ES-I3 (cell line): Measurements from ENCODE around the gene OXNAD1.

Experiments
- H3K36me3 ChIP-seq: 2 replicates; pipeline ENCODE4 v1.6.1; 2013; ENCODE audit warnings: mild to moderate bottlenecking, low read length, control low read depth, moderate library complexity; ENCODE audit not compliant: insufficient read depth
- H3K4me1 ChIP-seq: 2 replicates; pipeline ENCODE4 v1.6.1; 2013; ENCODE audit warnings: mild to moderate bottlenecking, control low read depth, low read length; ENCODE audit not compliant: insufficient read depth
- H3K9ac ChIP-seq: 2 replicates; pipeline ENCODE4 v1.6.1; 2013; ENCODE audit warnings: low read depth, mild to moderate bottlenecking, low read length, moderate library complexity
- H3K9me3 ChIP-seq: 2 replicates; pipeline ENCODE4 v1.6.1; 2013; ENCODE audit warnings: mild to moderate bottlenecking, low read length, moderate library complexity; ENCODE audit not compliant: control insufficient read depth, insufficient read depth

OXNAD1 gene

DNA sequence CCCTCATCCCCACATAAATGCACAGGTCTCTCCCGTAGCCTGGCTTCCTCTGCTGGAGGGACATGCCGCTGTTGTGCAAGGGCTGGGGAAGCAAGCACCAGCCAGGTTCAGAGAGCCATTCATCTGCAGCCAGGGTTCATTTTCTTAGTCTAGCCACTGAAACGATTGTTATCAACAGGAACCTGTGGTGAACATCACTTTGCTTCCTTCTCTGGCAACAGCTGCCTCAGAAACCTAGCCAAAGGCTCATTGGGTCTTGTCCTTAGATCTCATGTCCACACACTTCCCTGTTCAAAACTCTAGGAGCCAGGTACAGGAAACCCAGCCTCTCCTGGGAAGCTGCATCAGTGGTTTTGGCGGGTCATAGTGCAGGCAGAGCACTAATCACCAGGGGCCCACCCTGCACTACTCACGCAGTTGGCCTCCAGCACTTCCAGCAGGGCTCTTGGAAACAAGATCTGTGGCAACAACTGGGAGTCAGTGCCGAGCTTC, 47.0 kb downstream of the OXNAD1 start:
- H3K9me3 ChIP-seq: no peaks in the 10 kb centered on the region
- no peak overlapping the region for H3K9ac ChIP-seq
- no peaks in the 10 kb centered on the region; the same call in none of the 2 replicates for H3K36me3 ChIP-seq
- H3K4me1 ChIP-seq: peaks cover 5% of the 10 kb centered on the region; the same call in 1 of the 2 replicates

DNA sequence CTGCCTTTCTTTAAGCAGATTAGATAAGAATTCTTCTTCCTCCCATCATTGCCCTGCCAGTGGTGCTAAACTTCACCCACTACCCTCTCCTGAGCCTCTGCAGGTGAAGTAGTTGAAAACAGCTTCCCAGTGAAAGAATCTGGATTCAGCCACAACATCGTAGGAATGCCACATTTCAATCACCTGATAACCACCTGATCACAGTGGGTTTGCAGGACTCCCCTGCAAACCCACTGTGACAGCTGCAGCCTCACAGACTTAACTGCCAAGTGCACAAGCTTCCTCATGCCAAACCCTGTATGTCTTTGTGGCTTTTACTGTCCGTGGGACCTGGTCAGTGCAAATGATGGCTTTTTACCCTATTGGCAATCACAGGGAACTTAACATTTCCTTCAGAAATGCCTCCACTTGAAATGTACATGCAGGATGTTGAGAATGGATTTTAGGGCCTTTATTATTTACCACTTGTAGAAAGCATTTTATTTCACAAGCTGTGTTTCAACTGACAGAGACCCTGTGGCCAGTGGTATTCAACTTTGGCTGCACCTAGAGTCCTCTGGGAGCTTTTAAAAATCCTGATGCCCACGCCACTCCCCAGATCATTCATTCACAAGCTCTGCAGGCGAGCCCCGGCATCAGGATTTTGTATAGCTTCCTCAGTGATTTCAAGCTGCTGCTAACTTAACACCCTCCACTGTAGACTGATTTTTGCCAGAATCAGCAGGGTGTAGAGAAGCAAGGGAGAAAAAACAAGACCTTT, 49.1 kb downstream of the OXNAD1 start:
- H3K36me3 ChIP-seq: no peaks in the 10 kb centered on the region; the same call in none of the 2 replicates
- H3K4me1 ChIP-seq: peaks cover 5% of the 10 kb centered on the region; the same call in 1 of the 2 replicates
- H3K9me3 ChIP-seq: no peaks in the 10 kb centered on the region
- H3K9ac ChIP-seq: no peak overlapping the region

DNA sequence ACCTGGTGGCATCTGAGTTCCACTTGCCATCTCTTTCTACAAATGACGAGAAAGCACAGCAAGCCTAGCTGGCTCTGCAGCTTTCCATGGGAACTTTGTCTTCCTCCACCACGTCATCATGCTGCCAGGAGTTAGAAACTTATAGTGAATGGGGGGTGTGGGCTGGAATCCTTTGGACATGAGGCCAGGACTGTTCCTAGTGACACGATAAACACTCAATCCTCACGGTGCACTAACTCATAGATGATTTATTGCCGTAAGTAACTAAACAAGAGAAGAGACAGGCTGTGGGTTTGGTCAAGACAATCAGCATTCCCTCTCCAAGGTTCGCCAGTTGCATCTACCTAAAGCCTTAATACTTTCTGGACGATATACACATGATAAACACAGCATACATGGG, 50.6 kb downstream of the OXNAD1 start:
- no peak overlapping the region for H3K9ac ChIP-seq
- H3K36me3 ChIP-seq: peaks cover 6% of the 10 kb centered on the region
- H3K4me1 ChIP-seq: no peaks in the 10 kb centered on the region
- H3K9me3 ChIP-seq: no peaks in the 10 kb centered on the region

DNA sequence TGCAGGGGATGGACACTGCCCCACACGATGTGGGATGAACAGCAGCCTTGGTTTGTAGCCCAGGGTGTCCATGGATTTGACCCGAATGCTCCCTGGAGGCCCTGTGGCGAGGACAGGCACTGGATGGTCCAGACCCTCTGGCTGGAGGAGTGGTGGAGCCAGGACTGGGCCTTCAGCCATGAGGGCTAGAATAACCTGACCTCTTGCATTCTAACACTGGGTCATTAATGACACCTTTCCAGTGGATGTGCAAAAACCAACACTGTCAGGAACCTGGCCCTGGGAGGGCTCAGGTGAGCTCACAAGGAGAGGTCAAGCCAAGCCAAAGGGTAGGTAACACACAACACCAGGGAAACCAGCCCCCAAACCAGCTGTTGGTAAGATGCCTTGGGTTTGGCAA, 51.4 kb downstream of the OXNAD1 start:
- H3K36me3 ChIP-seq: peaks cover 6% of the 10 kb centered on the region
- no peaks in the 10 kb centered on the region for H3K9me3 ChIP-seq
- no peak overlapping the region for H3K9ac ChIP-seq
- no peaks in the 10 kb centered on the region for H3K4me1 ChIP-seq

DNA sequence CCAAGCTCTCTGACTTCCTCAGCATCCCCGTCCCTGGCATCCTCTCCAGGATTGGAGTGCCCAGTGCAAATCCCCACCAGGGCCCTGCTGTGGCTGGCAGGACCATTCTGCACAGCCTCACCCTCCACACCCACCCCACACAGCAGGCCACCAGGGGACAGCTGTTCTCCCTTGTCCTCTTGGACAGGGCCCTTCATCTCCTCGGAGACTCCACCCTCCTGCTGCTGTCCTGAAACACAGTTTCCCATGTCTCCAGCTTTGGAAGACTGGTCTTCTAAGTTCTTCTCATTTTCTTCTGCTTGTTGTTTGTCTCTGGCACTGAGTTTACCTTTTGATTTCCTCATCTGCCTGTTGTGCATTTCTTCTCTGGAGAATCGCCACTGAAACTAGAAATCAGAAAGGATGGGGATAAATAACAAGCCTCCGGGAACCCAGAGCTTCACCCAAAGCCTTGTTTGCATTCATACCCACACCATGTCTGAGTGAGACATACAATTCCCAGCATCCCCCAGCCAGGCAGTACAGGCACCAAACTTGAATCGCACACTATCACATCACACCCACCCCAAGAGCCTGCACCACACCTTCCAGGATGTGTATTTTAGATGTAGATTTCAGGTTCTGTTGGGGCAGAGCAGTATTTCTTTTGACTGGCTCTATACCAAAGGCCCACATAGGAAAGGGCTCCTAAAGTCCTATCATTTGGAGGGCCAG, 52.0 kb downstream of the OXNAD1 start:
- Histone ChIP-seq H3K36me3 (peaks cover 6% of the 10 kb centered on the region), H3K9me3 (no peaks in the 10 kb centered on the region), H3K9ac (no peak overlapping the region), H3K4me1 (no peaks in the 10 kb centered on the region)

DNA sequence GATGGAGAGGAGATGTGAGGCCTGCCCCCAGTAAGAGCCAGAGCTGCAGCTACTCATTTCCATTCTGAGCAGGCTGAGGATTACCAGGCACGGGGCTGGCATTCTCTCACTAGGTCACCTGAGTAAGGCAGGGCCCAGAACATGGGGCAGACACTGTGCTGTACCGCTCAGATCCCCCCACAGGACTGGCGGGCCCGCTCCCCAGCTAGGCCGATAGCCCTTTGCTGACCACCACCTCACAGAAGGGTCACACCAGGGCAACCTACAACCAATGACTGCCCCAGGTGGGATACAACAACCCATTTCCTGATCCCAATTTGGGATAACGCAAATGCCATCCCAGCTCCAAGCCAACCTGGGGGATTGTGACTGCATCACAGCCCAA, 52.5 kb downstream of the OXNAD1 start:
- peaks cover 6% of the 10 kb centered on the region for H3K36me3 ChIP-seq

DNA sequence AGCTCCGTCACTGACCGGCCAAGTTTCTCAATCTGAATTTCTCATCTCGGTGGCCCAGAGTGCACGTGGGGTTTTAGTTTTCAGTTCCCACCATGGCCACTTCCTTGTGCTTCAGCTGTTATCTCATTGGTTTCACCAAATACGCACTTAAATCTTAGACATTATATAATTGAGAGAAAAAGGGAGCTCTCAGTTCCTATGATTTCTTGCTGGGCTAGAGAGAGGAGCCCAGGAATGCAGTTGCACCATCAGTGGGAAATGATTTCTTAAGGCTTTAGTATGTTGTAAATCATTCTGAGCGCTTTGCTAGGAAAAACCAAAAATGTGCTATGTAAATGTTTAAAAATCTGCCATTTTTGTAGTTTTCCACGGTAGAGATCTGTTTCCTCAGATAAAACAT, 53.2 kb downstream of the OXNAD1 start:
- H3K36me3 ChIP-seq: peaks cover 6% of the 10 kb centered on the region
- H3K9ac ChIP-seq: no peak overlapping the region
- no peaks in the 10 kb centered on the region for H3K9me3 ChIP-seq
- H3K4me1 ChIP-seq: no peaks in the 10 kb centered on the region

More for the DNA sequence above, 52.5 kb downstream of the OXNAD1 start:
- Histone ChIP-seq H3K4me1 (no peaks in the 10 kb centered on the region), H3K9me3 (no peaks in the 10 kb centered on the region), H3K9ac (no peak overlapping the region)

DNA sequence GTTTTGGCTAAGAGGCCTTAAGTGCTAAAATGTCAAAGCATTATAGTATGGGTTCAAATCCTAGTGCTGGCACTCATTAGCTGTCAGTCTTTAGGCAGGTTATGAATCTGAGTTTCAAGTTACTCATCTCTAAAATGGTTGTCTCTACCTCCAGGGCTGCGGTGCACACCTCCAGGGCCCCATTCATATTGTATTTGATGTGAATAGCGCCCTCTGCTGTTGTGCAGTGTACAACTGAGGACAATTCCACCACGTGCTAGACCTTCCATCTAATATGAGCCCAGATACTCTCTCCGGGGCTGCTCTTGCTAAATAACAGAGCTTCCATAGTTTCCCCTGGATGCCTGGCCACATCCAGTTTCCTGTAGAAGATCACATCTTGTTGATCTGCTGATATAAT, 54.3 kb downstream of the OXNAD1 start:
- no peaks in the 10 kb centered on the region for H3K9me3 ChIP-seq
- H3K4me1 ChIP-seq: no peaks in the 10 kb centered on the region
- H3K9ac ChIP-seq: no peak overlapping the region
- peaks cover 6% of the 10 kb centered on the region; the same call in 1 of the 2 replicates for H3K36me3 ChIP-seq

DNA sequence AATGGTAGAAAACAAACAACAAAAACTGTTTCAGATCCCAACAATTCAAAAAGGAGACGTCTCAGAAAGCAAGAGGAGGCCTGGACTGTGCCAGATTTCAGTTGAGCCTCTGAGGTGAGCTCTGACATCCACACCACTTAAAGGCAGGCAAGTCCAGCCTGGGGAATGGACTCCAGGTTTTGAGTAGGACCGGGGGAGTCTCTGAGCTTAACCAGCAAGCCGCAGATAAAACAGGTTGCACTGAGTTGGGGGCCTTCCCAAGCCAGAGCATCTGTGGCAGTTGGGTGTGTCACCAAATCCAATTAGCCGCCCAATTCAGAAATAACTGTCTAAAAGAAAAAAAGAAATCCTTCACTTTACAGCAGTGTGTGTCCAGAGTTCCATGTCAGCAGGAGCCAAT, 54.7 kb downstream of the OXNAD1 start:
- H3K4me1 ChIP-seq: no peaks in the 10 kb centered on the region
- no peaks in the 10 kb centered on the region for H3K9me3 ChIP-seq
- peaks cover 6% of the 10 kb centered on the region; the same call in 1 of the 2 replicates for H3K36me3 ChIP-seq
- H3K9ac ChIP-seq: no peak overlapping the region

DNA sequence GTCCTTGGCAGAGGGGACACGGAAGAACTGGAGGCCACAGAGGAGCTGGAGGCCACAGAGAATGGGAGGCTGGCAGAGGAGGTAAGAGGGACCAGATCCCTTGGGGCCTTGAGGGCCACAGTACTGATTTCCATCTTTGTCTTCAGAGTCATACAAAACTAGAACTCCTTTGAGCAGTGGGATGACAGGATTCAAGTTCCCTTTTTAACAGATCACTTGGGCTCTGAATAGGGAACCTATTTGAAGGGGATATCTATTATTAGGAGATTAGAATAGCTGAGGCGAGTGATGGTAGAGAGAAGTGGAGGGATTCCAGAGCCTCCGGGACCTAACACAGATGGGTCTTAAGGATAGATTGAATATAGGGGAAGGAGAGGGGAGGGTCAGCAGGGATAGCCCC, 55.7 kb downstream of the OXNAD1 start:
- no peaks in the 10 kb centered on the region for H3K4me1 ChIP-seq
- peaks cover 9% of the 10 kb centered on the region for H3K36me3 ChIP-seq
- no peak overlapping the region for H3K9ac ChIP-seq
- no peaks in the 10 kb centered on the region for H3K9me3 ChIP-seq

DNA sequence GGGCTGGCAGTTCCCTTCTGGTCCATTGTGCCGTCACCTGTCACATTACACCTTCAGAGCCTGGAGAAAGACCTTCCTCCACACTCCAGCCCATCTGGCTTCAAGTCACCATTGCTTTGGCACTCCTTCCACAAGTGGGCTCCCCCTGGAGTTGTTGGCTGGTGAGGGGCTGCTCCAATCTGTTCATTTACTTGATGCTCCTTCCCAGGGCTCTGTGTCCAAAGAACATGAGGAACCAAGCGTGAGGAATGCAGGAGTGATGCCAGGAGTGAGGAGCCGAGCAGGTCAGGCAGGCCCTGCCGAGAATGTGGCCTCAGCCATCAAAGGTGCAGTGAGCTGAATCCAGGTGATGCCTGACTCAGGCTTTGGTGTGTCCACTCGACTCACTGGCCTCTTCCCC, 57.2 kb downstream of the OXNAD1 start:
- Histone ChIP-seq H3K9ac (no peak overlapping the region), H3K4me1 (no peaks in the 10 kb centered on the region), H3K36me3 (peaks cover 9% of the 10 kb centered on the region), H3K9me3 (no peaks in the 10 kb centered on the region)

DNA sequence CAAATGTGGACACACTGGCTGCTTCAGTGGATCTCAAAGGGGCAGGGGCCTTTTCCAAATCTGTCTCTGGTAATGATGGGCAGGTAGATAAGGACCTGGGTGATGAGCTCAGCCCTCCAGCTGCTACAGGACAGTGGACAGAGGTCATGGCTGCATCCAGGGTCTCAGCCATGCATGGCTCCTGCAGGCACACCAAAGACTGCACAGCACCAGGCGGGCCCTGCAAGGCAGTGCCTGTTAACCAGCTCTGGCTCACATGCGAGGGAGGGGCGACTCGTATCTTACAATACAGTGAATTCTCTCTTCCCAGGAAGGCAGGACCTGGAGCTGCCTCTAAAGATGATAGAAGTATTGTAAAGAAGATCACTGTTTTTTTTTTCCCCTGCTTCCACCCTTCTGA, 58.7 kb downstream of the OXNAD1 start:
- Histone ChIP-seq H3K36me3 (peaks cover 9% of the 10 kb centered on the region), H3K9ac (no peak overlapping the region), H3K9me3 (no peaks in the 10 kb centered on the region), H3K4me1 (no peaks in the 10 kb centered on the region)

DNA sequence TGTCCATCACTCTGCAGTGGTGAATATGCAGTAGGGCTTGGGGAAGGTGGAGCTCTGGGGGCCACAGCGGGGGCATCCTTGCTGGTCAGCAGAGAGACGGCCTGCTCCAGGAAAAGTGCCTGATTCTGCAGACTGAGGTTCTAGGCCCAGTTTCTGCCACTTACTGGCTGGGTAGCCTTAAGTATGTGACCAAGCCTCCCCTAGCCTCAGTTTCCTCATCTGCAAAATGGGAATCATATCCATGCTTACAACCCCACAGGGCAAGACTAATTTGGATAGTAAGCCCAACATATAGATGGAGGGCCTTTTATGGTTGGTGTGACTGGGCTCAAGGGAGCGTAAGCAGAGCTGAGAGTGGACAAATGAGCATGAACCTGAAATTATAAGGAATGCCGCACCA, 60.8 kb downstream of the OXNAD1 start:
- Histone ChIP-seq H3K9me3 (no peaks in the 10 kb centered on the region), H3K4me1 (no peaks in the 10 kb centered on the region), H3K9ac (no peak overlapping the region), H3K36me3 (peaks cover 3% of the 10 kb centered on the region; the same call in 1 of the 2 replicates)

DNA sequence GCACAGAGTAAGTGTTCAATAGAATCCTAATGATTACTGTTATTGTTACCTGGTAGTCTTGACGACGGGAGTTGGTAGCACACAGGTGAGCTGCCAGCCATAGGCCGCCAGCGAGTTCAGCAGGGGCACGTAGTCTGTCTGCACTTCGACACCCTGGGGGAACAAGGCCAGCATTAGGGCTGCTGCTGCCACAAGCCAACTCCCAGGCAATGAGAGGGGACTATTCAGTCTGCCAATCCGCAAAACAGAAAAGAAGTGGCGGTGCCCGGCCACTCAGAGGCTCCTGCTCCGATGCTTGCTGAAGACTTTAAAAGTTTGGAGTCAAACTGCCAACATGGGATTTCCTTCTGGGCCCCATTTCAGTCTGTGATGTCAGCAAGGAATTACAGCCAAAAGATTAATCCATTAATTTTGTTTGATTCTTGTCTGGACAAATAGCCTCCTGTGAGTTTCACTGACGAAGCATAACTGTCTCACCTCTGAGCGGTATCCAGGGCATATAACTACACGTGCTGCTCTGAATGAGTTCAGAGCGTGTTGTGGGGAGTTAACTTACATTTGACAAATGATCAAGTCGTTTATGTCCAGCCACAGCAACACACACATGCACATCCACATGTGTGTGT, 61.8 kb downstream of the OXNAD1 start:
- peaks cover 6% of the 10 kb centered on the region; the same call in 1 of the 2 replicates for H3K9me3 ChIP-seq
- no peaks in the 10 kb centered on the region for H3K4me1 ChIP-seq
- H3K9ac ChIP-seq: no peak overlapping the region
- peaks cover 3% of the 10 kb centered on the region; the same call in 1 of the 2 replicates for H3K36me3 ChIP-seq
